ENCODE data around the gene CACNA1B. TPM values are rescaled to one million over a fixed set of nuclear protein-coding genes. Genes with fewer than 3 reads are reported as not detected.

CACNA1B gene
- total and polyA plus RNA-seq, 9 of the 15 experiments (the other 6 are each of a cell fraction or from before 2014, with no cell fraction given) = 0.01 to 0.04 TPM; not detected in 7

GRCh38 chr9:137881591-137882505, 4.3 kb downstream of the CACNA1B start:
- 1% methylated on average over 19 of the region's 19 CpGs for WGBS (ENCODE audit: insufficient coverage, low coverage, missing lambda C conversion rate)
- intact Hi-C loops (cut with micrococcal nuclease) (no loop called here), in situ Hi-C loops (cut with MboI) (no loop called here)
- H3K9me1 ChIP-seq (ENCODE audit: control insufficient read depth, insufficient read depth, low read length) = no peaks in the 10 kb centered on the region
- H3K9ac ChIP-seq (ENCODE audit: insufficient read depth in 1 of 2, low read depth in 2 of 2, low read length in 2 of 2) = no peak overlapping the region
- peaks cover 0 to 17% of the 10 kb centered on the region in 2 experiments; a peak in 2 of 5 replicates for H3K27me3 ChIP-seq (ENCODE audit: control insufficient read depth in 2 of 2, insufficient read depth in 2 of 2, low read length in 2 of 2)
- H3K4me1 ChIP-seq (replicated peaks in 1 of 2; ENCODE audit: control insufficient read depth in 2 of 2, insufficient read depth in 2 of 2, low read length in 2 of 2) = peaks cover 0 to 17% of the 10 kb centered on the region in 2 experiments; a peak in 2 of 5 replicates
- no peak overlapping the region for H2AFZ ChIP-seq (ENCODE audit: low read depth, low read length)
- POLR2A ChIA-PET = interaction anchor here (0.6 to 1.0 kb wide), 2 partner anchors 38 to 279 kb away, joined by 3 to 4 read pairs; no protein-coding TSS in a partner anchor
- no peaks in the 10 kb centered on the region for H3K36me3 ChIP-seq (ENCODE audit: control insufficient read depth, insufficient read depth, low read length)
- no peaks in the 10 kb centered on the region for H3K9me3 ChIP-seq (replicated peaks; ENCODE audit: control insufficient read depth, insufficient read depth, low read depth, low read length)
- FAIRE-seq (no peak), ATAC-seq (no peak), DNase-seq (ENCODE audit: extremely low read depth in 1 of 4, low spot score in 3 of 4) (peak in 1 of 4 experiments; percentile 7)
- CTCF ChIA-PET (ENCODE audit: low intra/inter-chr PET ratio) = no interaction called here
- H3K4me2 ChIP-seq (ENCODE audit: insufficient read depth, low read length) = no peak overlapping the region
- no peaks in the 10 kb centered on the region for H3K79me2 ChIP-seq (ENCODE audit: control insufficient read depth, insufficient read depth, low read length)
- 0 out of 2 replicates have a peak, but pooled peaks cover 7% of the 10 kb centered on the region for H4K20me1 ChIP-seq (replicated peaks; ENCODE audit: control insufficient read depth, insufficient read depth, low read length)
- H3K27ac ChIP-seq (ENCODE audit: extremely low read depth, low read depth, low read length) = no peak overlapping the region
- BruUV-seq (replicated peaks) = no TSS peak
- no peak for TF ChIP-seq ETV6 (IDR thresholded peaks at IDR 0.05; ENCODE audit: borderline replicate concordance in 1 of 2, low read depth in 2 of 2, low read length in 1 of 2)
- TF ChIP-seq ETV6 (CRISPR knock-in tag; IDR thresholded peaks at IDR 0.05; ENCODE audit: borderline replicate concordance) = no peak
- TF ChIP-seq, protein P1, sequence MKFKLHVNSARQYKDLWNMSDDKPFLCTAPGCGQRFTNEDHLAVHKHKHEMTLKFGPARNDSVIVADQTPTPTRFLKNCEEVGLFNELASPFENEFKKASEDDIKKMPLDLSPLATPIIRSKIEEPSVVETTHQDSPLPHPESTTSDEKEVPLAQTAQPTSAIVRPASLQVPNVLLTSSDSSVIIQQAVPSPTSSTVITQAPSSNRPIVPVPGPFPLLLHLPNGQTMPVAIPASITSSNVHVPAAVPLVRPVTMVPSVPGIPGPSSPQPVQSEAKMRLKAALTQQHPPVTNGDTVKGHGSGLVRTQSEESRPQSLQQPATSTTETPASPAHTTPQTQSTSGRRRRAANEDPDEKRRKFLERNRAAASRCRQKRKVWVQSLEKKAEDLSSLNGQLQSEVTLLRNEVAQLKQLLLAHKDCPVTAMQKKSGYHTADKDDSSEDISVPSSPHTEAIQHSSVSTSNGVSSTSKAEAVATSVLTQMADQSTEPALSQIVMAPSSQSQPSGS (CRISPR knock-in tag; IDR thresholded peaks at IDR 0.05) = no peak
- TF ChIP-seq GATAD2A (IDR thresholded peaks at IDR 0.05) = no peak
- TF ChIP-seq, protein P2, sequence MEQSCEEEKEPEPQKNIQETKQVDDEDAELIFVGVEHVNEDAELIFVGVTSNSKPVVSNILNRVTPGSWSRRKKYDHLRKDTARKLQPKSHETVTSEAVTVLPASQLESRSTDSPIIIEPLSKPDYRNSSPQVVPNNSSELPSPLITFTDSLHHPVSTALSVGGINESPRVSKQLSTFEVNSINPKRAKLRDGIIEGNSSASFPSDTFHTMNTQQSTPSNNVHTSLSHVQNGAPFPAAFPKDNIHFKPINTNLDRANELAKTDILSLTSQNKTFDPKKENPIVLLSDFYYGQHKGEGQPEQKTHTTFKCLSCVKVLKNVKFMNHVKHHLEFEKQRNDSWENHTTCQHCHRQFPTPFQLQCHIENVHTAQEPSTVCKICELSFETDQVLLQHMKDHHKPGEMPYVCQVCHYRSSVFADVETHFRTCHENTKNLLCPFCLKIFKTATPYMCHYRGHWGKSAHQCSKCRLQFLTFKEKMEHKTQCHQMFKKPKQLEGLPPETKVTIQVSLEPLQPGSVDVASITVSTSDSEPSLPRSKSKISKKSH (CRISPR knock-in tag; IDR thresholded peaks at IDR 0.05) = no peak
- no peak for TF ChIP-seq TFAM (CRISPR knock-in tag; conservative IDR thresholded peaks at IDR 0.05)
- no peak for TF ChIP-seq USF2 (CRISPR knock-in tag; IDR thresholded peaks at IDR 0.05)
- TF ChIP-seq, protein P3, sequence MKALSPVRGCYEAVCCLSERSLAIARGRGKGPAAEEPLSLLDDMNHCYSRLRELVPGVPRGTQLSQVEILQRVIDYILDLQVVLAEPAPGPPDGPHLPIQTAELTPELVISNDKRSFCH (CRISPR knock-in tag; IDR thresholded peaks at IDR 0.05) = no peak
- TF ChIP-seq, protein P3 (tag; IDR thresholded peaks at IDR 0.05) = no peak
- TF ChIP-seq MTA1 (IDR thresholded peaks at IDR 0.05; ENCODE audit: borderline replicate concordance) = no peak
- no peak overlapping the region for H3K4me3 ChIP-seq
